Measurements from ENCODE around the gene LTV1. TPM values are rescaled to one million over a fixed set of nuclear protein-coding genes. Genes with fewer than 3 reads are reported as not detected.

Gene LTV1
- total RNA-seq, 2 experiments from 2014 or later: 27.0 to 28.5 TPM

DNA sequence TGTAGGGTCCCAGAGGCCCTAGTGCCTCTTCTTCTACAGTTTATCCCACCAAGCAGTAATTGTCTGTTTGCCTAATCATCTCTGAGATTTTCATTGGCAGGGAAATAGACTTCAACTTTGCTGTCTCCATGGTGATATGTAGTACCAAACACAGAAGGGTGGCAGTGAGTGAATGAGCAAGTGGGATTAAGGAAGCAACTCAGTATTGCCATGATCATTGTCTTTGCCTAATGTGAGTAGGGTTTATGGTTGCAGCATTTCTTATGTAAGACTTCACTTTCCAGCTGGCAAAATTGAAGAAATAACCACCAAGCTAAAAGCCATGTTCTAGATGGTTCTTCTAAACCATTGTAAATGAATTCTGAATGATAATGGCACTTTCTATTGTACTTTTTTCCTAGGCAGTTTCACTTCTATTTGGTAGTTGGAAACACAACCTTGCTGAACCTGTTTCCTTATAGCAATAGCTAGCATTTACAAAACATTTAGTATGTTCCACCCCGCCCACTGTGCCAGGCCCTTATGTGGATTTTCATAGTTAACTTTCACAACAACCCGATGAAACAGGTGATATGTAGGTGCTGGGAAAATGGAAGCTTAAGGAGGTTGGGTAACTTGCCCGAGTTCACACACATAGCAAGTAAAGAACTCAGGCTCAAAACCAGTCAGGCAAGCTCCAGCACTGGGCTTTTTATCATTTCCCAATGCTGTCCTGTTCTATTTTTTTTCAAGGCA is 53.2 kb downstream of the LTV1 start:
- Mint-ChIP-seq H3K27ac (no peak overlapping the region), H3K4me3 (no peak overlapping the region), H3K4me1 (ENCODE audit: low read depth) (no peaks in the 10 kb centered on the region), H3K36me3 (ENCODE audit: low read depth) (no peaks in the 10 kb centered on the region), H3K27me3 (no peaks in the 10 kb centered on the region), H3K9me3 (no peaks in the 10 kb centered on the region)
- TF ChIP-seq, protein P1, sequence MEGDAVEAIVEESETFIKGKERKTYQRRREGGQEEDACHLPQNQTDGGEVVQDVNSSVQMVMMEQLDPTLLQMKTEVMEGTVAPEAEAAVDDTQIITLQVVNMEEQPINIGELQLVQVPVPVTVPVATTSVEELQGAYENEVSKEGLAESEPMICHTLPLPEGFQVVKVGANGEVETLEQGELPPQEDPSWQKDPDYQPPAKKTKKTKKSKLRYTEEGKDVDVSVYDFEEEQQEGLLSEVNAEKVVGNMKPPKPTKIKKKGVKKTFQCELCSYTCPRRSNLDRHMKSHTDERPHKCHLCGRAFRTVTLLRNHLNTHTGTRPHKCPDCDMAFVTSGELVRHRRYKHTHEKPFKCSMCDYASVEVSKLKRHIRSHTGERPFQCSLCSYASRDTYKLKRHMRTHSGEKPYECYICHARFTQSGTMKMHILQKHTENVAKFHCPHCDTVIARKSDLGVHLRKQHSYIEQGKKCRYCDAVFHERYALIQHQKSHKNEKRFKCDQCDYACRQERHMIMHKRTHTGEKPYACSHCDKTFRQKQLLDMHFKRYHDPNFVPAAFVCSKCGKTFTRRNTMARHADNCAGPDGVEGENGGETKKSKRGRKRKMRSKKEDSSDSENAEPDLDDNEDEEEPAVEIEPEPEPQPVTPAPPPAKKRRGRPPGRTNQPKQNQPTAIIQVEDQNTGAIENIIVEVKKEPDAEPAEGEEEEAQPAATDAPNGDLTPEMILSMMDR (IDR thresholded peaks at IDR 0.05): no peak
- Histone ChIP-seq H3K4me3 (ENCODE audit: low read length) (no peak overlapping the region), H3K36me3 (ENCODE audit: insufficient read depth, low read length) (no peaks in the 10 kb centered on the region), H3K27me3 (ENCODE audit: control insufficient read depth in 1 of 2, insufficient read depth in 2 of 2, low read length in 2 of 2) (no peaks in the 10 kb centered on the region), H3K27ac (ENCODE audit: low read depth in 1 of 2, low read length in 2 of 2) (no peak overlapping the region), H3K9me3 (ENCODE audit: control insufficient read depth in 1 of 2, insufficient read depth in 1 of 2, low read length in 2 of 2) (no peaks in the 10 kb centered on the region), H3K4me1 (ENCODE audit: insufficient read depth, low read length) (no peaks in the 10 kb centered on the region)
- CTCF ChIA-PET: no interaction called here
- POLR2A ChIA-PET: no interaction called here
- intact Hi-C loops (cut with DNase I, micrococcal nuclease): no loop called here
- DNase-seq: no peak
- ATAC-seq (ENCODE audit: poor library complexity): no peak

DNA sequence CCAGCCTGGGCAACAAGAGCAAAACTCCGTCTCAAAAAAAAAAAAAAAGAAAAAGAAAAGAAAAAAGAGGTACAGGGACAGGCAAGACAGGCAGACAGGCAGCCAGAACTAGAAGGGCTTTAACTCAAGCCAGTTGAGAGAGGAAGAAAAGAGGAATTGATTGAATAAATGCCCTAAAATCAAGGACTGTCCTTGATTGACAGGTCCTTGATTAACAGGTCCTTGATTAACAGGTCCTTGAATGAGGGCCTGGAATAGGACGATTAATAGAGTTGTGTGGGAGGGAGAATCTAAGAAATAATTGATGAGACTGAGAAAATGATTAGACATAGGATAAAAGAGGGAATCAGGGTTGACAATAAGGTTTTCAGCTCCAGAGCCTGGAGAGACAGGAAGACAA is 57.2 kb downstream of the LTV1 start:
- POLR2A ChIA-PET: no interaction called here
- H3K4me3 ChIP-seq (ENCODE audit: low read length): no peak overlapping the region
- no peaks in the 10 kb centered on the region for H3K36me3 Mint-ChIP-seq (ENCODE audit: low read depth)

DNA sequence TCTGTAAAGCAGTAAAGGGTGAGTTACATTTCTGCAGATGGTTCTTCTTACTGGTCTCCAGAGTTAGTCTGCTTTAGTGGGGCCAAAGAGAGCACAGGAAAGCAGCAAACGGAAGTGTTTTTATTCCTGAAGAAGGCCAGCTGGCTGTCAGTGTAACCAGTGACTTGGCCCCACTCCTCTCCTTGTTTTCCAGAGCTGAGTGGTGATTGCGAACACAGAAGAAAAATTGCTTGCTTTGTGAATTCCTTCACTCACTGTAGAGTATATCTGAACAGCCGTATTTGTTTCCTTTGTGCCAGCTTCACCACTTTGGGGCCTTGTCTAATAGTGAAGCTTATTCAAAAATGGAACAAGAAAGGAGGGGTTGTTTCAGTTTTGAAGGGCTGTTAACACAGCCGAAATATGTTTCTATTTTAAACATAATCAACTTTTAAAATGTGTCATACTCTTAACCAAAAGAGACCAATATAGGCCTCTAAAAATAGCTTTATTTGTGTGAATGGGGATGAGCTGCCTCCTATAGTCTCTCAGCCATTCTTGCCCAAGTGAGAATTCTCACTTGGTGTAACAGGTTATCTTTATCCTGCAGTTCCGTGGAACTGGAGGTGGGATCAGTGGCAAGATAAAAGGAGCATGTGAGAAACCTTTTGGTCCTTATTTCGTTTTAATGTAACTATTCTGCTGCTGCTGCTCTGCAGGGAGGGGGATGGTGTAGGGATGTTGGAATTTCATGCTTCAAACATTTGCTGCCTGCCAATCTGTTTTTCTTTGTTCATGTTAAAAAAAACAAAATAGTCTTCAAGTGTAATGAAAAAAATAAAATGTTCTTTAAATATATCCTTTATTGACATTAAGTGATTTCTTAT is 59.0 kb downstream of the LTV1 start:
- no peaks in the 10 kb centered on the region for H3K9me3 ChIP-seq (ENCODE audit: control insufficient read depth in 1 of 2, insufficient read depth in 1 of 2, low read length in 2 of 2)
- H3K36me3 ChIP-seq (ENCODE audit: insufficient read depth, low read length): no peaks in the 10 kb centered on the region
- H3K36me3 Mint-ChIP-seq (ENCODE audit: low read depth): no peaks in the 10 kb centered on the region
- no peak overlapping the region for H3K27ac ChIP-seq (ENCODE audit: low read depth in 1 of 2, low read length in 2 of 2)
- H3K4me1 ChIP-seq (ENCODE audit: insufficient read depth, low read length): no peaks in the 10 kb centered on the region
- no peaks in the 10 kb centered on the region for H3K27me3 Mint-ChIP-seq
- intact Hi-C loops (cut with DNase I, micrococcal nuclease): no loop called here
- no peaks in the 10 kb centered on the region for H3K4me1 Mint-ChIP-seq (ENCODE audit: low read depth)
- no peak overlapping the region for H3K4me3 ChIP-seq (ENCODE audit: low read length)
- H3K27me3 ChIP-seq (ENCODE audit: control insufficient read depth in 1 of 2, insufficient read depth in 2 of 2, low read length in 2 of 2): no peaks in the 10 kb centered on the region
- TF ChIP-seq, protein P1 (IDR thresholded peaks at IDR 0.05): no peak
- no peak overlapping the region for H3K27ac Mint-ChIP-seq
- ATAC-seq (ENCODE audit: poor library complexity) (no peak), DNase-seq (no peak)
- no peaks in the 10 kb centered on the region for H3K9me3 Mint-ChIP-seq
- CTCF ChIA-PET: interaction anchor here (0.7 kb wide), 1 partner anchor 80 kb away, joined by 3 read pairs; no protein-coding TSS in a partner anchor
- POLR2A ChIA-PET: no interaction called here
- no peak overlapping the region for H3K4me3 Mint-ChIP-seq

More for the DNA sequence above, 57.2 kb downstream of the LTV1 start:
- ATAC-seq (ENCODE audit: poor library complexity): no peak
- no peak overlapping the region for H3K27ac ChIP-seq (ENCODE audit: low read depth in 1 of 2, low read length in 2 of 2)
- H3K36me3 ChIP-seq (ENCODE audit: insufficient read depth, low read length): no peaks in the 10 kb centered on the region
- H3K27me3 ChIP-seq (ENCODE audit: control insufficient read depth in 1 of 2, insufficient read depth in 2 of 2, low read length in 2 of 2): no peaks in the 10 kb centered on the region
- Mint-ChIP-seq H3K27ac (no peak overlapping the region), H3K4me3 (no peak overlapping the region), H3K9me3 (no peaks in the 10 kb centered on the region), H3K27me3 (no peaks in the 10 kb centered on the region), H3K4me1 (ENCODE audit: low read depth) (no peaks in the 10 kb centered on the region)
- no peaks in the 10 kb centered on the region for H3K9me3 ChIP-seq (ENCODE audit: control insufficient read depth in 1 of 2, insufficient read depth in 1 of 2, low read length in 2 of 2)
- CTCF ChIA-PET: no interaction called here
- TF ChIP-seq, protein P1 (IDR thresholded peaks at IDR 0.05): no peak
- no peak for DNase-seq
- no peaks in the 10 kb centered on the region for H3K4me1 ChIP-seq (ENCODE audit: insufficient read depth, low read length)
- intact Hi-C loops (cut with DNase I, micrococcal nuclease): no loop called here

Data from CD4-positive, alpha-beta T cell (primary cell).